Right lobe of liver (tissue), 6 donors: ENCODE measurements around the gene ANO6. TPM values are rescaled to one million over a fixed set of nuclear protein-coding genes. Genes with fewer than 3 reads are reported as not detected.

Source experiments
- ATAC-seq, 4 donors: fragments of 200-7000 bp; cut with Tn5 transposase; one replicate each; pipeline ENCODE4 v1.9.1; 2020; ENCODE audit warnings: mild to moderate bottlenecking in 4 of 4, moderate library complexity in 4 of 4
- DNase-seq, 3 donors: peaks; one replicate each; pipeline ENCODE4 v3.0.0-alpha.2; 2020
- H3K27ac ChIP-seq, 3 donors: fragments of 200-600 bp; one replicate each; pipeline ENCODE4 v1.8.0; 2022
- H3K27me3 ChIP-seq, 2 donors: fragments of 200-600 bp; one replicate each; pipeline ENCODE4 v1.8.0; 2022
- H3K36me3 ChIP-seq, 4 donors: fragments of 200-600 bp; sonication (generic) in 1 of 4; one replicate each; pipeline versions ENCODE4 v1.5.1 to v1.8.0; 2017 to 2022; ENCODE audit warnings: control low read depth in 1 of 4
- H3K4me1 ChIP-seq, 4 donors: fragments of 200-600 bp; sonication (generic) in 1 of 4; one replicate each; pipeline versions ENCODE4 v1.5.1 to v1.8.0; 2017 to 2022; ENCODE audit warnings: control low read depth in 1 of 4
- H3K4me3 ChIP-seq, 3 donors: fragments of 200-600 bp; one replicate each; pipeline ENCODE4 v1.8.0; 2022
- H3K9me3 ChIP-seq, 4 donors: fragments of 200-600 bp; sonication (generic) in 1 of 4; one replicate each; pipeline versions ENCODE4 v1.5.1 to v1.8.0; 2017 to 2022; ENCODE audit warnings: control low read depth in 1 of 4
- CTCF ChIP-seq, 4 donors: fragments of 200-600 bp in 3 of 4; fragments of 450-650 bp in 1 of 4; IDR thresholded peaks; one replicate each; pipeline versions ENCODE4 v1.5.1 to v1.8.0; 2016 to 2022; ENCODE audit warnings: antibody characterized with exemption in 4 of 4, mild to moderate bottlenecking in 2 of 4
- POLR2A ChIP-seq: fragments of 450-650 bp; IDR thresholded peaks from one replicate; pipeline ENCODE4 v1.6.1; 2017; ENCODE audit warnings: antibody characterized with exemption, mild to moderate bottlenecking
- WGBS: methylation state at CpG from one replicate; pipeline ENCODE4 v1.1.6; 2018; ENCODE audit warnings: low coverage, low lambda C conversion rate; ENCODE audit not compliant: insufficient coverage; ENCODE audit errors: missing lambda C conversion rate; 5-methylcytosine and 5-hydroxymethylcytosine counted together
- intact Hi-C, 2 donors: fragments of 100-400 bp; cut with DNase I; formaldehyde crosslinking; loops; one replicate each; pipeline versions ENCODE4 v1.11.2 to v1.14.1; 2022
- total RNA-seq, 6 experiments: library from RNA; depleted of rRNA in 2 of 6; stranded (reverse); fragments of >200 nt in 2 of 6; fragmentation: NEBNext Ultra II Directional in 3 of 6; extraction: Animal tissue kit (Norgen Biotek cat#: 25700) in 3 of 6; gene quantifications; one replicate each; pipeline versions ENCODE4 v1.1.0 to v1.2.4, GENCODE V29; 2016 to 2023
- donor health status: DM: no; HTN: yes; CAD: no.
- donor health status: DM: no; HTN: no; CAD: no.
- donor health status: DM: no; HTN: no; CAD: no.
- donor health status: DM: no; HTN: yes; CAD: no.
- donor health status: DM: no; HTN: yes; CAD: no.

ANO6 gene
- total RNA-seq, 6 experiments from 2014 or later = 41.8 to 78.5 (median 48.9) TPM

- peaks cover 0 to 14% (median 10%) of the 10 kb centered on the region in 4 donors for H3K4me1 ChIP-seq
- ATAC-seq (peak; percentile 95 to 98 (median 96)), DNase-seq (no peak)
- H3K27me3 ChIP-seq = no peaks in the 10 kb centered on the region
- no peaks in the 10 kb centered on the region for H3K36me3 ChIP-seq
- peak overlapping the region in 2 of 3 donors; percentile 9 to 12 for H3K4me3 ChIP-seq
- H3K9me3 ChIP-seq = no peaks in the 10 kb centered on the region
- WGBS = 39% methylated on average over 9 of the region's 9 CpGs
- intact Hi-C loops = no loop called here
- peak overlapping the region; percentile 20 to 71 (median 61) for H3K27ac ChIP-seq
- TF ChIP-seq POLR2A (no peak), CTCF (IDR thresholded peaks at IDR 0.05) (peak in 2 of 4 donors; percentile 8 to 50)
Measured at GRCh38 chr12:45244561-45245343, 28.9 kb downstream of the ANO6 start.

GRCh38 chr12:45246236-45246635 is 30.3 kb downstream of the ANO6 start:
- DNase-seq (no peak), ATAC-seq (peak; percentile 65 to 72 (median 68))
- intact Hi-C loops = no loop called here
- no peak overlapping the region for H3K4me3 ChIP-seq
- H3K36me3 ChIP-seq = no peaks in the 10 kb centered on the region
- peak overlapping the region in 1 of 3 donors; percentile 11 for H3K27ac ChIP-seq
- TF ChIP-seq POLR2A (no peak), CTCF (IDR thresholded peaks at IDR 0.05) (no peak)
- H3K4me1 ChIP-seq = peaks cover 0 to 14% (median 10%) of the 10 kb centered on the region in 4 donors
- 26% methylated on average over 3 of the region's 3 CpGs for WGBS
- H3K27me3 ChIP-seq = no peaks in the 10 kb centered on the region
- H3K9me3 ChIP-seq = no peaks in the 10 kb centered on the region

- Histone ChIP-seq H3K27ac (no peak overlapping the region), H3K9me3 (no peaks in the 10 kb centered on the region), H3K4me1 (peaks cover 0 to 14% (median 10%) of the 10 kb centered on the region in 4 donors), H3K27me3 (no peaks in the 10 kb centered on the region), H3K4me3 (no peak overlapping the region), H3K36me3 (no peaks in the 10 kb centered on the region)
- DNase-seq (no peak), ATAC-seq (no peak)
- TF ChIP-seq CTCF (IDR thresholded peaks at IDR 0.05) (no peak), POLR2A (no peak)
- intact Hi-C loops = no loop called here
Measured at GRCh38 chr12:45247589-45247988, 31.7 kb downstream of the ANO6 start.

- Histone ChIP-seq H3K4me1 (peaks cover 0 to 14% (median 10%) of the 10 kb centered on the region in 4 donors), H3K9me3 (no peaks in the 10 kb centered on the region)
- TF ChIP-seq POLR2A = no peak
- TF ChIP-seq CTCF (IDR thresholded peaks at IDR 0.05) = no peak
Measured at GRCh38 chr12:45248095-45248494, 32.2 kb downstream of the ANO6 start.

More at GRCh38 chr12:45248095-45248494, 32.2 kb downstream of the ANO6 start:
- WGBS = 100% methylated on average over 1 of the region's 1 CpG
- Histone ChIP-seq H3K36me3 (no peaks in the 10 kb centered on the region), H3K4me3 (no peak overlapping the region), H3K27me3 (no peaks in the 10 kb centered on the region), H3K27ac (no peak overlapping the region)
- no peak for DNase-seq
- intact Hi-C loops = no loop called here
- ATAC-seq = no peak
